Measurements from ENCODE around the gene PRM2.

The PRM2 gene

GRCh38 chr16:11225677-11226549 is 50.4 kb downstream of the PRM2 start:
- no peak for DNase-seq (ENCODE audit: low spot score)

All from CD4-positive, alpha-beta T cell treated with Interleukin-6 at 100 ng/mL for 8 hours (primary cell).